ENCODE results near the gene COPG1. TPM values are rescaled to one million over a fixed set of nuclear protein-coding genes. Genes with fewer than 3 reads are reported as not detected.
"Not testable (repeated sequence)": the region's sequence is repeated elsewhere in the genome, so short reads cannot be mapped to it uniquely, and the experiment has no call there.

Gene COPG1
- total and polyA plus RNA-seq, 2 experiments from 2014 or later, result 50.0 to 106 TPM

GRCh38 chr3:129245141-129245540, 4.3 kb upstream of the COPG1 start:
- no peaks in the 10 kb centered on the region for H4K20me1 ChIP-seq (replicated peaks; ENCODE audit: insufficient read depth)
- peaks cover 11% of the 10 kb centered on the region for H3K27me3 Mint-ChIP-seq (ENCODE audit: insufficient read depth, low read depth, poor library complexity)
- H3K9me2 ChIP-seq (ENCODE audit: insufficient read depth), result no peaks in the 10 kb centered on the region
- no peak overlapping the region for H2AFZ ChIP-seq
- no peak overlapping the region for H3K27ac ChIP-seq (ENCODE audit: low read depth)
- H3K36me3 ChIP-seq (ENCODE audit: insufficient read depth), result no peaks in the 10 kb centered on the region
- H3K27me3 ChIP-seq (ENCODE audit: insufficient read depth), result no peaks in the 10 kb centered on the region
- no peak overlapping the region for H3K27ac Mint-ChIP-seq
- H3K36me3 Mint-ChIP-seq (ENCODE audit: low read depth), result no peaks in the 10 kb centered on the region; the same call in 2 of the 3 replicates
- no peak overlapping the region for H3K4me3 ChIP-seq
- H3K4me2 ChIP-seq, result no peak overlapping the region
- TF ChIP-seq CTCF (conservative IDR thresholded peaks at IDR 0.05; ENCODE audit: low read depth in 2 of 2) (no peak), CREB1 (CRISPR knock-in tag; IDR thresholded peaks at IDR 0.05; ENCODE audit: low read depth) (no peak)
- no peak overlapping the region for H3K4me3 Mint-ChIP-seq
- H3K4me1 ChIP-seq (ENCODE audit: insufficient read depth), result peaks cover 1% of the 10 kb centered on the region; the same call in 1 of the 2 replicates
- DNase-seq (ENCODE audit: low spot score), result no peak
- H3K9me3 Mint-ChIP-seq, result no peaks in the 10 kb centered on the region
- no peak for ATAC-seq
- no peaks in the 10 kb centered on the region for H3F3A ChIP-seq (replicated peaks; ENCODE audit: low read depth)
- H3K4me1 Mint-ChIP-seq, result peaks cover 17% of the 10 kb centered on the region
- peaks cover 6% of the 10 kb centered on the region for H3K79me2 ChIP-seq (replicated peaks; ENCODE audit: insufficient read depth)

GRCh38 chr3:129245641-129246306, 3.6 kb upstream of the COPG1 start:
- not testable (repeated sequence) for H3K4me3 Mint-ChIP-seq; H3F3A ChIP-seq (replicated peaks; ENCODE audit: low read depth); H3K27ac Mint-ChIP-seq; H3K27me3 Mint-ChIP-seq (ENCODE audit: insufficient read depth, low read depth, poor library complexity); H3K36me3 ChIP-seq (ENCODE audit: insufficient read depth); H3K27ac ChIP-seq (ENCODE audit: low read depth); H3K9me3 Mint-ChIP-seq; H3K4me3 ChIP-seq; H3K9me2 ChIP-seq (ENCODE audit: insufficient read depth); H3K4me1 ChIP-seq (ENCODE audit: insufficient read depth); H3K27me3 ChIP-seq (ENCODE audit: insufficient read depth); H3K36me3 Mint-ChIP-seq (ENCODE audit: low read depth); H4K20me1 ChIP-seq (replicated peaks; ENCODE audit: insufficient read depth); H2AFZ ChIP-seq; H3K4me2 ChIP-seq
- peaks cover 21% of the 10 kb centered on the region for H3K4me1 Mint-ChIP-seq
- ATAC-seq (peak; percentile 81), DNase-seq (ENCODE audit: low spot score) (peak; percentile 97)
- peaks cover 12% of the 10 kb centered on the region for H3K79me2 ChIP-seq (replicated peaks; ENCODE audit: insufficient read depth)
- peak; percentile 87 to 99 for TF ChIP-seq CTCF (conservative IDR thresholded peaks at IDR 0.05; ENCODE audit: low read depth in 2 of 2)

- H4K20me1 ChIP-seq (replicated peaks; ENCODE audit: insufficient read depth), result no peaks in the 10 kb centered on the region
- DNase-seq (ENCODE audit: low spot score), result no peak
- no peaks in the 10 kb centered on the region for H3K9me2 ChIP-seq (ENCODE audit: insufficient read depth)
- no peak for ATAC-seq
- H3K4me2 ChIP-seq, result no peak overlapping the region
- H3K4me3 ChIP-seq, result no peak overlapping the region
- Mint-ChIP-seq H3K27ac (no peak overlapping the region), H3K9me3 (no peaks in the 10 kb centered on the region), H3K4me3 (no peak overlapping the region), H3K4me1 (peaks cover 21% of the 10 kb centered on the region), H3K36me3 (ENCODE audit: low read depth) (no peaks in the 10 kb centered on the region; the same call in 2 of the 3 replicates), H3K27me3 (ENCODE audit: insufficient read depth, low read depth, poor library complexity) (peaks cover 8% of the 10 kb centered on the region)
- peaks cover 5% of the 10 kb centered on the region; the same call in 1 of the 2 replicates for H3K4me1 ChIP-seq (ENCODE audit: insufficient read depth)
- H3K27me3 ChIP-seq (ENCODE audit: insufficient read depth), result no peaks in the 10 kb centered on the region
- H3K79me2 ChIP-seq (replicated peaks; ENCODE audit: insufficient read depth), result peaks cover 12% of the 10 kb centered on the region
- no peaks in the 10 kb centered on the region for H3F3A ChIP-seq (replicated peaks; ENCODE audit: low read depth)
- no peak overlapping the region for H3K27ac ChIP-seq (ENCODE audit: low read depth)
- no peak overlapping the region for H2AFZ ChIP-seq
- H3K36me3 ChIP-seq (ENCODE audit: insufficient read depth), result 0 out of 2 replicates have a peak, but pooled peaks cover under 1% of the 10 kb centered on the region
- TF ChIP-seq CTCF (conservative IDR thresholded peaks at IDR 0.05; ENCODE audit: low read depth in 2 of 2) (no peak), ZNF331 (CRISPR knock-in tag; IDR thresholded peaks at IDR 0.05; ENCODE audit: low read depth) (no peak), EZH2 (IDR thresholded peaks at IDR 0.05; ENCODE audit: low read depth, unreplicated experiment) (no peak), NANOG (IDR thresholded peaks at IDR 0.05; ENCODE audit: borderline replicate concordance) (no peak)
Measured at GRCh38 chr3:129246636-129247035, 2.8 kb upstream of the COPG1 start.
